ENCODE data around the gene PHLDB3.
"Not testable (repeated sequence)": the region's sequence is repeated elsewhere in the genome, so short reads cannot be mapped to it uniquely, and the experiment has no call there.

PHLDB3 gene

GRCh38 chr19:43504426-43505185 is at the start of gene PHLDB3:
TSS of gene PHLDB3 (minus strand) at chr19:43504746. CDS start at chr19:43504118, 628 bp downstream.
- DNase-seq: no peak

- no peak for DNase-seq
These were observed 49.1 kb upstream of the PHLDB3 start for GRCh38 chr19:43553656-43554055.

GRCh38 chr19:43552616-43553015 is 48.1 kb upstream of the PHLDB3 start:
- DNase-seq: no peak

- DNase-seq: no peak
These were observed 47.6 kb upstream of the PHLDB3 start for GRCh38 chr19:43552198-43552450.

- DNase-seq: no peak
These were observed 47.1 kb upstream of the PHLDB3 start for GRCh38 chr19:43551399-43552197.

GRCh38 chr19:43548706-43549105 is 44.2 kb upstream of the PHLDB3 start:
- no peak for DNase-seq

GRCh38 chr19:43547926-43548325 is 43.4 kb upstream of the PHLDB3 start:
- not testable (repeated sequence) for DNase-seq

- no peak for DNase-seq
These were observed 42.0 kb upstream of the PHLDB3 start for GRCh38 chr19:43546581-43546980.

- no peak for DNase-seq
These were observed 41.4 kb upstream of the PHLDB3 start for GRCh38 chr19:43545981-43546380.

GRCh38 chr19:43545276-43545675 is 40.7 kb upstream of the PHLDB3 start:
- DNase-seq: no peak

- DNase-seq: no peak
These were observed 39.5 kb upstream of the PHLDB3 start for GRCh38 chr19:43544077-43544476.

GRCh38 chr19:43541920-43542650 is 37.5 kb upstream of the PHLDB3 start:
- DNase-seq: no peak

- DNase-seq: no peak
These were observed 35.8 kb upstream of the PHLDB3 start for GRCh38 chr19:43540381-43540780.

GRCh38 chr19:43538922-43539321 is 34.4 kb upstream of the PHLDB3 start:
- no peak for DNase-seq

- DNase-seq: no peak
These were observed 30.5 kb upstream of the PHLDB3 start for GRCh38 chr19:43534816-43535761.

GRCh38 chr19:43534305-43534815 is 29.8 kb upstream of the PHLDB3 start:
- DNase-seq: no peak

GRCh38 chr19:43533546-43534304 is 29.2 kb upstream of the PHLDB3 start:
- peak; percentile 100 for DNase-seq

GRCh38 chr19:43532962-43533545 is 28.5 kb upstream of the PHLDB3 start, which contains the start of gene ZNF575:
TSS of gene ZNF575 (plus strand) at chr19:43533188. CDS start at chr19:43534423, 1,235 bp downstream.
- DNase-seq: peak; percentile 73

- no peak for DNase-seq
These were observed 28.0 kb upstream of the PHLDB3 start for GRCh38 chr19:43532571-43532961.

- DNase-seq: no peak
These were observed 23.5 kb upstream of the PHLDB3 start for GRCh38 chr19:43527860-43528622.

Data from NCI-H1048 (cell line).